MM.1S (cell line): ENCODE results near the gene LRRC8E.

ENCODE experiments used
- DNase-seq: peaks from one replicate; pipeline ENCODE4 v3.0.0-alpha.2; 2015
- H2AFZ ChIP-seq: fragments of 300-600 bp; sonication (generic); 2 replicates; pipeline ENCODE4 v1.6.0; 2016; ENCODE audit warnings: antibody characterized with exemption, low read length
- H3F3A ChIP-seq: fragments of 300-600 bp; sonication (generic); 2 replicates; pipeline ENCODE4 v1.6.1; 2016; ENCODE audit warnings: mild to moderate bottlenecking, antibody characterized with exemption, low read length, moderate library complexity, mixed read lengths; ENCODE audit not compliant: insufficient read depth
- H3K27ac ChIP-seq: fragments of 300-600 bp; sonication (generic); 2 replicates; pipeline ENCODE4 v1.5.1; 2016; ENCODE audit warnings: mild to moderate bottlenecking, low read length
- H3K27me3 ChIP-seq: fragments of 300-600 bp; sonication (generic); replicated peaks from 2 replicates; pipeline ENCODE4 v1.6.0; 2016; ENCODE audit warnings: low read length; ENCODE audit not compliant: insufficient read depth
- H3K36me3 ChIP-seq: fragments of 300-600 bp; sonication (generic); replicated peaks from 2 replicates; pipeline ENCODE4 v1.6.1; 2016; ENCODE audit warnings: mild to moderate bottlenecking, low read length, mixed read lengths; ENCODE audit not compliant: insufficient read depth
- H3K4me1 ChIP-seq: fragments of 300-600 bp; sonication (generic); 2 replicates; pipeline ENCODE4 v1.6.1; 2016; ENCODE audit warnings: low read length, mixed read lengths
- H3K4me2 ChIP-seq: fragments of 300-600 bp; sonication (generic); 2 replicates; pipeline ENCODE4 v1.6.0; 2016; ENCODE audit warnings: low read depth, low read length
- H3K4me3 ChIP-seq: fragments of 300-600 bp; sonication (generic); 2 replicates; pipeline ENCODE4 v1.5.1; 2016; ENCODE audit warnings: low read length, mixed read lengths
- H3K79me2 ChIP-seq: fragments of 300-600 bp; sonication (generic); 2 replicates; pipeline ENCODE4 v1.6.1; 2016; ENCODE audit warnings: mixed run types, low read length, mixed read lengths
- H3K9ac ChIP-seq: fragments of 300-600 bp; sonication (generic); 2 replicates; pipeline ENCODE4 v1.6.1; 2016; ENCODE audit warnings: low read length, mixed read lengths
- H3K9me2 ChIP-seq: fragments of 300-600 bp; sonication (generic); replicated peaks from 2 replicates; pipeline ENCODE4 v1.6.1; 2016; ENCODE audit warnings: mild to moderate bottlenecking, low read length, mixed read lengths; ENCODE audit not compliant: insufficient read depth
- H3K9me3 ChIP-seq: fragments of 300-600 bp; sonication (generic); replicated peaks from 2 replicates; pipeline ENCODE4 v1.6.1; 2016; ENCODE audit warnings: mild to moderate bottlenecking, low read length, mixed read lengths; ENCODE audit not compliant: insufficient read depth
- H4K20me1 ChIP-seq: fragments of 300-600 bp; sonication (generic); 2 replicates; pipeline ENCODE4 v1.6.1; 2016; ENCODE audit warnings: mild to moderate bottlenecking, low read length, moderate library complexity, mixed read lengths; ENCODE audit not compliant: insufficient read depth
- CTCF ChIP-seq: fragments of 300-600 bp; sonication (generic); IDR thresholded peaks from 2 replicates; pipeline ENCODE4 v1.5.1; 2016; ENCODE audit warnings: antibody characterized with exemption, low read length, mixed read lengths
- EZH2 ChIP-seq: fragments of 300-600 bp; sonication (generic); optimal IDR thresholded peaks from 2 replicates; pipeline ENCODE3; 2017; ENCODE audit warnings: low read depth, mild to moderate bottlenecking, antibody characterized with exemption, low read length, mixed read lengths
- EZH2phosphoT487 ChIP-seq: fragments of 300-600 bp; sonication (generic); IDR thresholded peaks from 2 replicates; pipeline ENCODE4 v1.6.1; 2018; ENCODE audit warnings: antibody characterized with exemption, low read length

The LRRC8E gene

DNA sequence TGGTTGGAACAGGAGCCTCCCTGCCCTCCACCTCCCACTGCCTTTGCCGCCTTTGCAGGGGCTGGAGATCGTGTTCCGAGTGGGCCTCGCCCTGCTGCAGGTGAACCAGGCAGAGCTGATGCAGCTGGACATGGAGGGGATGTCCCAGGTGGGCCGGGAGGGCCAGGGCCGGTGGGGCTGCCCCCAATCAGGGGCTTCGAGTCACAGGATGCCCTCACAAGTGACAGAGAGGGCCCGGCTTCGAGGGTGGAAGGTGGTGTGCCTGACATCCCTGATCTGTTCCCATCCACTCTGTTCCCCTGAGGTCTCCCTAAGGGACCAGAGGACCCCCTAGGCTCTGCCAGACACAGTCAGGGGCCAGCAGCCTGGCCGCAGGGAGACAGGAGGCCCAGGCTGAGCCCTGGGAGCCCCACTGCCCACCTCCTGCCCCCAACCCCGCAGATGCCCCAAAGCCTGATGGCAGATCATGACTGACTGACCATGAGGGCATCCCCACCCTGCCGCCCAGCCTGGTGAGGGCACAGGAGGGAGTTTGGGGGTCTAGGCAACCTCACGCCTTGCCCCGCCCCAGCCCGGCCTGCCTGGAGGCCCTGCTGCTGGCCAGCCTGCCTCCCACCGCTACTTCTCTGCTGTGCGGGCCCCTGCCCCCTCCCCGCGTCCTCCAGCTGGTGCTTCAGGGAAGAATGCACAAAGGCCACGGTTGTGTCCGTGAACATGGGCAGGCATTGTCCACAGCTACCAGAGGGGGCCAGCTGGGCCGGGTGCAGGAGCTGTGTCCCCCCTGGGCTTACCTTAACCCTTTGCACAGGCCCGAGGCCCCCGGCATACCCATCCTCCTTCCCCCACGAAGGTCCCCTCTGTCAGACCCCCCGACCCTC is 36.4 kb upstream of the LRRC8E start:
- no peaks in the 10 kb centered on the region for H3K9me2 ChIP-seq
- H4K20me1 ChIP-seq = no peaks in the 10 kb centered on the region
- no peak overlapping the region for H2AFZ ChIP-seq
- H3K9me3 ChIP-seq = no peaks in the 10 kb centered on the region
- H3K4me3 ChIP-seq = no peak overlapping the region
- no peak for TF ChIP-seq EZH2phosphoT487
- no peak for TF ChIP-seq CTCF
- no peak for TF ChIP-seq EZH2
- H3K4me1 ChIP-seq = 0 out of 2 replicates have a peak, but pooled peaks cover 3% of the 10 kb centered on the region
- H3K36me3 ChIP-seq = no peaks in the 10 kb centered on the region
- no peaks in the 10 kb centered on the region for H3K79me2 ChIP-seq
- no peak overlapping the region for H3K27ac ChIP-seq
- no peak overlapping the region for H3K4me2 ChIP-seq
- no peak for DNase-seq
- H3F3A ChIP-seq = no peaks in the 10 kb centered on the region
- no peak overlapping the region for H3K9ac ChIP-seq
- H3K27me3 ChIP-seq = peaks cover 29% of the 10 kb centered on the region

- H3K9me2 ChIP-seq = no peaks in the 10 kb centered on the region
Measured at GRCh38 chr19:7852851-7853769, 35.2 kb upstream of the LRRC8E start.

GRCh38 chr19:7853770-7854128 is 34.6 kb upstream of the LRRC8E start:
- no peak overlapping the region for H3K27ac ChIP-seq
- H3K79me2 ChIP-seq = no peaks in the 10 kb centered on the region
- H3F3A ChIP-seq = no peaks in the 10 kb centered on the region
- no peaks in the 10 kb centered on the region for H3K9me2 ChIP-seq
- H3K4me2 ChIP-seq = peak overlapping the region; percentile 46; the same call in 1 of the 2 replicates
- no peak for DNase-seq
- H4K20me1 ChIP-seq = no peaks in the 10 kb centered on the region
- H3K4me3 ChIP-seq = no peak overlapping the region
- H2AFZ ChIP-seq = no peak overlapping the region
- 0 out of 2 replicates have a peak, but pooled peaks cover 3% of the 10 kb centered on the region for H3K4me1 ChIP-seq
- H3K36me3 ChIP-seq = no peaks in the 10 kb centered on the region
- H3K9ac ChIP-seq = no peak overlapping the region
- peaks cover 42% of the 10 kb centered on the region for H3K27me3 ChIP-seq
- no peak for TF ChIP-seq EZH2phosphoT487
- TF ChIP-seq CTCF = no peak
- H3K9me3 ChIP-seq = no peaks in the 10 kb centered on the region

More at GRCh38 chr19:7852851-7853769, 35.2 kb upstream of the LRRC8E start:
- no peaks in the 10 kb centered on the region for H3K36me3 ChIP-seq
- no peaks in the 10 kb centered on the region for H3F3A ChIP-seq
- no peak overlapping the region for H2AFZ ChIP-seq
- no peak overlapping the region for H3K4me3 ChIP-seq
- peak; percentile 76 for DNase-seq
- H3K79me2 ChIP-seq = no peaks in the 10 kb centered on the region
- H4K20me1 ChIP-seq = no peaks in the 10 kb centered on the region
- TF ChIP-seq EZH2 (no peak), CTCF (peak; percentile 94)
- no peak overlapping the region for H3K27ac ChIP-seq
- H3K9me3 ChIP-seq = no peaks in the 10 kb centered on the region
- H3K4me1 ChIP-seq = 0 out of 2 replicates have a peak, but pooled peaks cover 3% of the 10 kb centered on the region
- H3K9ac ChIP-seq = no peak overlapping the region
- peaks cover 41% of the 10 kb centered on the region for H3K27me3 ChIP-seq
- H3K4me2 ChIP-seq = peak overlapping the region; percentile 46; the same call in 1 of the 2 replicates
